ENCODE data around the gene NRCAM.

NRCAM gene

DNA sequence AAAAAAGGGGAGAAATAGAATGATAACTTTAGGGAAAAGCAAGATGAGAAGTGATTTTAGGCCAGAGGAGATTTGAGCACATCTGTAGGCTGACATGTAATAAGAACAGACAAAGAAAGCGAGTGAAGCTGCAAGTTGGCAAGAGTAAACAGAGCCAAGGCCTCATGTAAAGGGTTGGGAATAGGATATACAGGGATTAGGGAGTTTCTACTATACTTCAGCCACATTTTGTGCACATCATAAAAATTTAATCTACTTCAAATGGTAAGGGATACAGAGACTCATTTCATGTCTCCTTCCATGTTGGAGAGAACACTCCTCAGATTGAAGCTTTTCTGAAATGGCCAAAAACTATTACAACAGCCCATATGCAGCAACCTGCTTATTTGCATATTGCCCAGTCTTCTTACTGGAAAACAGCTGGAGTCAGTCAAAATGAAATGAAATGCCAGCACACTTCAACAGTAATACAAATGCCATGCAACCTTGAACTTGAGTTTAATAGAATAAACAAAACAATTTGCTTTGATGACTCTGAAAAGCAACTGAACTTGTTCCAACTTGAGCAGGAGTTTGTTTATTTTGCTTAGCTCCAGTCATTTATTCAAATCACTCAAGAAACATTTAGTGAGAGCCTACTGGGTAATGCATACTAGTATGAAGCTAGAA, 49.9 kb downstream of the NRCAM start:
- Histone ChIP-seq H3K4me1 (ENCODE audit: low read length) (peaks cover 24% of the 10 kb centered on the region), H3K79me2 (ENCODE audit: low read length) (peaks cover 88% of the 10 kb centered on the region), H3K27me3 (ENCODE audit: low read depth, low read length) (no peaks in the 10 kb centered on the region), H3K4me3 (ENCODE audit: low read length) (no peak overlapping the region), H3K27ac (ENCODE audit: low read length) (no peak overlapping the region), H3K9me3 (ENCODE audit: insufficient read depth, low read length) (no peaks in the 10 kb centered on the region), H3K36me3 (replicated peaks; ENCODE audit: low read depth, low read length) (peaks cover 3% of the 10 kb centered on the region), H3K4me2 (ENCODE audit: low read length) (no peak overlapping the region), H3K9ac (ENCODE audit: low read length) (no peak overlapping the region), H2AFZ (ENCODE audit: low read depth, low read length) (no peak overlapping the region), H4K20me1 (ENCODE audit: insufficient read depth, low read length) (peaks cover 53% of the 10 kb centered on the region)
- TF ChIP-seq EZH2phosphoT487 (IDR thresholded peaks at IDR 0.05; ENCODE audit: low read depth), result no peak
- TF ChIP-seq, protein P1, sequence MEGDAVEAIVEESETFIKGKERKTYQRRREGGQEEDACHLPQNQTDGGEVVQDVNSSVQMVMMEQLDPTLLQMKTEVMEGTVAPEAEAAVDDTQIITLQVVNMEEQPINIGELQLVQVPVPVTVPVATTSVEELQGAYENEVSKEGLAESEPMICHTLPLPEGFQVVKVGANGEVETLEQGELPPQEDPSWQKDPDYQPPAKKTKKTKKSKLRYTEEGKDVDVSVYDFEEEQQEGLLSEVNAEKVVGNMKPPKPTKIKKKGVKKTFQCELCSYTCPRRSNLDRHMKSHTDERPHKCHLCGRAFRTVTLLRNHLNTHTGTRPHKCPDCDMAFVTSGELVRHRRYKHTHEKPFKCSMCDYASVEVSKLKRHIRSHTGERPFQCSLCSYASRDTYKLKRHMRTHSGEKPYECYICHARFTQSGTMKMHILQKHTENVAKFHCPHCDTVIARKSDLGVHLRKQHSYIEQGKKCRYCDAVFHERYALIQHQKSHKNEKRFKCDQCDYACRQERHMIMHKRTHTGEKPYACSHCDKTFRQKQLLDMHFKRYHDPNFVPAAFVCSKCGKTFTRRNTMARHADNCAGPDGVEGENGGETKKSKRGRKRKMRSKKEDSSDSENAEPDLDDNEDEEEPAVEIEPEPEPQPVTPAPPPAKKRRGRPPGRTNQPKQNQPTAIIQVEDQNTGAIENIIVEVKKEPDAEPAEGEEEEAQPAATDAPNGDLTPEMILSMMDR (IDR thresholded peaks at IDR 0.05; ENCODE audit: low read depth, low read length), result no peak

DNA sequence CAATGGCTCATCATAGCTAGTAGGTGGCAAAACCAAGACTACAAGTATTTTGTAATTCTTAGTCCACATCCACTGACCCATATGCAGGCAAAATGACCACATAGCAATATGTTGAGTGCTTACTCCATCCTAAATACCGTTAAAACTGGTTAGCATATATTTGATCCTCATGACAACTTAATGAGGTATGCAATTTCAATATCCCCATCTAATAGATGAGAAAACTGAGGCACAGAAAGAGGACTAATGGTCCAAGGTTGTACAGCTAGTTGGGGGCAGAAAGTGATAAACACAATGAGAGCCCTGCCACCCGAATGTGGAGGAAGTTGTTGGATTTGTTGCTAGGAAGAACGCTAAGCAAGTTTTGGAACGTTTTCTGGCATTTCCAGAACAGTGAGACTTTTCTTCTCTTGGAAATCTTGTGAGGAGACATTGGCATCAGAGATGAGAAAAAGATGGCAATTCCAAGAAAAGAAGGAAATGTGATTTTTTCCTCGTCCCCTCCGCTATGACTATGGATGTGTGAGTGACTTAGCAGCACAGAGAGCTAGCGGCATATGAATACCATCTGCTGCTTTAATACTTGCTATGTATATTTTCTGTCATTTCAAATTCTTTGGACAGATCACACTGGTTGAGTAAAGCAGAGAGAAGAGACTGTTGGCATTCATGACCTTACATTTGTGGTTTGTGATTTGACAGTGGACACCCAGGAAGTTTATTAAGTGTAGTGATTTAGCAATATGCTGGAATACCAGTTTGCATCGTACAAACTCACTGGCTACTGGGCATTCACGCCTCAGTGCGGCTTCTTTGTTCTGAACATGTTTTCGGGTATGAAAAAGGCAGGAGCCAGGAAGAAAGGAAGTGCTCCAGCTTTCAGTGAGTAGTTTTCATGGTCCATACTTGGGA, 51.5 kb downstream of the NRCAM start:
- H2AFZ ChIP-seq (ENCODE audit: low read depth, low read length), result no peak overlapping the region
- no peak overlapping the region for H3K27ac ChIP-seq (ENCODE audit: low read length)
- H3K79me2 ChIP-seq (ENCODE audit: low read length), result peaks cover 95% of the 10 kb centered on the region
- H3K4me1 ChIP-seq (ENCODE audit: low read length), result peaks cover 24% of the 10 kb centered on the region
- H3K9ac ChIP-seq (ENCODE audit: low read length), result no peak overlapping the region
- TF ChIP-seq, protein P1 (IDR thresholded peaks at IDR 0.05; ENCODE audit: low read depth, low read length), result no peak
- TF ChIP-seq EZH2phosphoT487 (IDR thresholded peaks at IDR 0.05; ENCODE audit: low read depth), result no peak
- no peak overlapping the region for H3K4me2 ChIP-seq (ENCODE audit: low read length)
- H4K20me1 ChIP-seq (ENCODE audit: insufficient read depth, low read length), result peaks cover 58% of the 10 kb centered on the region
- no peaks in the 10 kb centered on the region for H3K27me3 ChIP-seq (ENCODE audit: low read depth, low read length)
- H3K4me3 ChIP-seq (ENCODE audit: low read length), result no peak overlapping the region
- peaks cover 3% of the 10 kb centered on the region for H3K36me3 ChIP-seq (replicated peaks; ENCODE audit: low read depth, low read length)
- no peaks in the 10 kb centered on the region for H3K9me3 ChIP-seq (ENCODE audit: insufficient read depth, low read length)

DNA sequence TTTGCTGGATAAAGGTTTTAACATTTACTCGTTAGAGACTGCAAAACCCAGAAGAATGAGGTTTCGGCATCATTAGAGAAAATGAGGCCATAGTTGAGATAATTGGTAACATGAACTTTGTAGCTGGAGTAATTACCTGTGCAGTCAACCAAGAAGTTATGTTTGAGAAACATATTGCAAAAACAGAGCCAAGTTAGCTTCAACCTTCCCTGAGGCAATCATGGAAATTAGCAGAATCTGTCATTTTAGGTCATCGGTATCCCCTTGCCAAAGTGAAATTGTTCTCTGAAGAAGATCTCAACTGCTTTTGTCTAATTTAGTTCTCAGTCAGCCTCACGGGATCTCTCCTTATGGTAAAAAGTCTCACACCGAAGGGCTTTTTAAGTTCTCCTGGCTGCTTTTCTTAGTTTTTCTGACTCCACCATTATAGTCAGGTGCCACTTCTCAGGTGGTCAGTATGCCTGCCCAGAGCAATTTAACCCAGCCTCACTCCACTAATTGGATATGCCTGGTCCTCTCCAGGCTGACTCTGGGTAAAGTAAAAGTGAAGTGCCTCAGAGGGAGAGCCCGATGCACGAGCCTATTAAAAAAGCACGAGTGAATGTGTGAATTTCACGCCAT, 52.5 kb downstream of the NRCAM start:
- peak overlapping the region; percentile 53; the same call in 1 of the 2 replicates for H3K4me2 ChIP-seq (ENCODE audit: low read length)
- H3K9ac ChIP-seq (ENCODE audit: low read length), result no peak overlapping the region
- TF ChIP-seq, protein P1 (IDR thresholded peaks at IDR 0.05; ENCODE audit: low read depth, low read length), result no peak
- H3K4me1 ChIP-seq (ENCODE audit: low read length), result peaks cover 24% of the 10 kb centered on the region
- H3K4me3 ChIP-seq (ENCODE audit: low read length), result no peak overlapping the region
- no peak overlapping the region for H2AFZ ChIP-seq (ENCODE audit: low read depth, low read length)
- peaks cover 5% of the 10 kb centered on the region for H3K36me3 ChIP-seq (replicated peaks; ENCODE audit: low read depth, low read length)
- H3K27ac ChIP-seq (ENCODE audit: low read length), result no peak overlapping the region
- H3K79me2 ChIP-seq (ENCODE audit: low read length), result peaks cover 92% of the 10 kb centered on the region
- H3K9me3 ChIP-seq (ENCODE audit: insufficient read depth, low read length), result no peaks in the 10 kb centered on the region
- H3K27me3 ChIP-seq (ENCODE audit: low read depth, low read length), result no peaks in the 10 kb centered on the region
- peaks cover 50% of the 10 kb centered on the region for H4K20me1 ChIP-seq (ENCODE audit: insufficient read depth, low read length)

DNA sequence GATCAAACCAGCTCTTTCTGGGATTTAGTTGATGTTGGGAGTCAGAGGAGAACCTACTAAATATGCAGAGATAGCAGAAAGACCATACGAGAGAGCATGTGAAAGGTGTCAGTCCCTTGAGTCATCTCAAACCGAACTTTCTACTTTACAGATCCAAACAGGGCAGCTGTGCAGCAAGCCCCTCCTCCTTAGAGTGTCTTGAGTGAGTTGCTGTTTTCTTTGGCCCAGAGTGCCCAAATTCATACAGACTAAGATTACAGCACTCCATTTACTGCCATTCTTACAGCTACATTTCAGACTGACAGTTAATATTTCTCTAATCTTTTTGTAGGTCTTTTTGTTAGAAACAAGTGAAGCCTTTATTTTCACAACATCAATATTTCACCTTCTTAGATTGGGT, 53.4 kb downstream of the NRCAM start:
- Histone ChIP-seq H3K9ac (ENCODE audit: low read length) (peak overlapping the region; percentile 11; the same call in 1 of the 2 replicates), H3K4me1 (ENCODE audit: low read length) (peaks cover 24% of the 10 kb centered on the region), H2AFZ (ENCODE audit: low read depth, low read length) (no peak overlapping the region), H3K4me2 (ENCODE audit: low read length) (peak overlapping the region; percentile 53), H3K9me3 (ENCODE audit: insufficient read depth, low read length) (no peaks in the 10 kb centered on the region), H3K27ac (ENCODE audit: low read length) (peak overlapping the region; percentile 50), H4K20me1 (ENCODE audit: insufficient read depth, low read length) (peaks cover 43% of the 10 kb centered on the region), H3K27me3 (ENCODE audit: low read depth, low read length) (no peaks in the 10 kb centered on the region), H3K79me2 (ENCODE audit: low read length) (peaks cover 88% of the 10 kb centered on the region), H3K36me3 (replicated peaks; ENCODE audit: low read depth, low read length) (peaks cover 12% of the 10 kb centered on the region), H3K4me3 (ENCODE audit: low read length) (no peak overlapping the region)
- TF ChIP-seq, protein P1 (IDR thresholded peaks at IDR 0.05; ENCODE audit: low read depth, low read length), result no peak
- no peak for TF ChIP-seq EZH2phosphoT487 (IDR thresholded peaks at IDR 0.05; ENCODE audit: low read depth)

All from OCI-LY3 (cell line).